NK-92 treated with Interleukin-12 subunit alpha and Interleukin-12 subunit beta, amount 100 ng/mL, for 24 hours (cell line): ENCODE measurements around the gene UBE2E2.

ENCODE experiments used
- DNase-seq: peaks from one replicate; lab custom pipeline; 2025; lab: John Stamatoyannopoulos, UW

UBE2E2 gene

DNA sequence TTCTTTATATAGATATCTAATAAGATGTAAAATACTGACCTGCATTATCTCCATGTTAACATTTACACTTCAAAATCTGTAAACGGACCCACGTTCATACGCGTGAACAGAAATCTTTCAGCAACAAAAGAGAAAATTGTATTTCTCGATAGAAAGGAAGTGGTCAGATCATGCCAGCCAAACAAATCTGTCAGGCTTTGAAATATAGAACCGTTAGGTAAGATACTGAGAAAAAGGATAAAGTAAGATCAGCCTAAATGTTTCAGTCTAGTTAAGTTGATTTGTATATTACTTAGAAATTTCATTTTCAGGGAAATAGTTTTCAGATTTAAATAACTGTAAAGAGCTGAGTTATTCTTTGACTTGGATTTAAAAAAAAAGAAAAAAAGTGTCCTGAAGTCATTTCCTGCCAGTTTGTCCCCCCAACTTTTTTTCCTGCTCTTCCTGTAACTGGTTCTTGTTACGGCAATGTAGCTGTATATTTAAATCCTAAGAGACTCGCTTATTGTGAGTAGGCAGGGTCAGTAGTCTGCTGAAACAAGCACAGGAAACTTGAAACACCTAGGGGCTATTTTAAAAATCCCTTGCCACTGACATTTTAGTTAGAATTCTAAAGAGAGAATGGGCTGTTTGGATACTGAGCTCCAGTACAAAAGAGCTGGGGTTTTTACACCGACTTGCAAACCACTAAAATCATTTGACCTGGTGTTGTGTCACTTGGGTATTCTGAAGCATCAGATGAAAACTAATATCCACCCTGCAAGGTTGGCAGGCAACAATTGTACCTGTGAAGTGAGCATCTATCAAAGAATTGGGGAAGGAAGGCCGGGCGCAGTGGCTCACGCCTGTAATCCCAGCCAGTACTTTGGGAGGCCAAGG, 237.5 kb downstream of the UBE2E2 start:
- no peak for DNase-seq

DNA sequence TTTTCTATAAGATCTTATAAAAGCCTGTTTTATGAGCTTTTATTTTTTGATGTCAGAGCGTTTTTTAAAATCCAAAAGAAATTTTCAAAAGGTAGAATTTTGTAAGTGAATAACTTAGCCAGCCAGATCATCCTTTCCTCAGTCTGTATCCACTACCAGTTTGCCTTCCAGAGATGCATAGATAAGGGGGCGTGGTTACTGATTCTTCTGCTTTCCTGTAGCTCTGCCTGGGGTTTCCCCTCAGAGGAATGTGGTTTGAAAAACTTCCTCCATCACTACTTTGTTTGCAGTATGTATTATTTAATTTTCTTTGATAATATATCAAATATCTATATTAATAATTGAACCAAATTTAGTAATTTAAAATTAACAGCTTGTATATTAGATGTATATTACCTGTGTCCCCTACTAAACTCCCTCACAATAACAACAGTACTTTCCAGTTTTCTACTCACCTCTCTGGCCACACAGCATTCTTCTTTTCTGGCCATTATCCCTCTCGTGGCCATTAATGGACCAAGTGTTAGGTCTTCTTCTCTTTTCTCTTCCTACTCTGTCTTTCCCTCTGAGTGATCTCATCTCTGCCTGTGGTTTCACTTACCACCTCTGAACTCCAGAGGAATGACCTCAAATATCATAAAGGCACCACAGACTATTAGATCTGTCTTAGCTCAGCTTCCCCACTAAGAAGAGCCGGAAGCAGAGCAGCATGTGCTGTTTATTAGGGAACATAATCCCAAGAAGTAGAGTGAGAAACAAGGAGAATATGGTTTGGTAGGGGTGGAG, 239.7 kb downstream of the UBE2E2 start:
- no peak for DNase-seq

DNA sequence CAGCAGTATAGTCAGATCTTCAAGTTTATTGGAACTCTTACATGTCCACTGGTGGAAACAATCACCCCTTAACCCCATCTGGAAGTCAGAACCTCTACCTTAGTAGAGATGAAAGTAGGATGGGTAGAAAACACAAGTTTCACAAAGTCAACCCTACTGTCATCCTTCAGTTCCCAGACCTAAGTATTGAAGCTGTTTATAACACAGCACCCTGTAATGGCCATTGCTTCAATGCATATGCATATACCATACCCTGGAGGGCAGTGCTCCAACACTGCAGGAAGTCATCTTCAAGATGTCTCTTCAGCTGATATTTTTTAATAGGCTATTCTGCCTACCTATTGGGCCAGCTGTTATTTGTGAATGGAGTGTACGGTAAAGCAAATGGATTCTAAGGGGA, 241.3 kb downstream of the UBE2E2 start:
- DNase-seq: no peak

DNA sequence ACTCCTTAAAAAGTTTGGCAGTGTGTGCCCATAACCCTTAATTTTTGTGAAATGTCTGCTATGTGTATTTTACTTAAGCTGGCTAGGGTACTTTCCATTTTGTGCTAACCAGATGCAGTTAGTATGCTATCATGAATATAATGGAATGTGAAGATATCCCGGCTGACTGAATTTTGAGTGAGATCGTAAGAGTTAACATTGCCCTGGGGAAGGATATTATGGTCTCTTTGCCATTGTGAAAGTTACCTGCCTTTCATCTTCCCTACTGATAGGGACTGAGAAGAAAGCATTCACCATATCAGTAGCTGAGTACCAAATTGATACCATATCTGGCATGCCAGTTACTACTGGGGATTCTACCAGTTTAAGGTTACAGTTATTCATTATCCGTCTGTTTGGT, 243.2 kb downstream of the UBE2E2 start:
- no peak for DNase-seq

DNA sequence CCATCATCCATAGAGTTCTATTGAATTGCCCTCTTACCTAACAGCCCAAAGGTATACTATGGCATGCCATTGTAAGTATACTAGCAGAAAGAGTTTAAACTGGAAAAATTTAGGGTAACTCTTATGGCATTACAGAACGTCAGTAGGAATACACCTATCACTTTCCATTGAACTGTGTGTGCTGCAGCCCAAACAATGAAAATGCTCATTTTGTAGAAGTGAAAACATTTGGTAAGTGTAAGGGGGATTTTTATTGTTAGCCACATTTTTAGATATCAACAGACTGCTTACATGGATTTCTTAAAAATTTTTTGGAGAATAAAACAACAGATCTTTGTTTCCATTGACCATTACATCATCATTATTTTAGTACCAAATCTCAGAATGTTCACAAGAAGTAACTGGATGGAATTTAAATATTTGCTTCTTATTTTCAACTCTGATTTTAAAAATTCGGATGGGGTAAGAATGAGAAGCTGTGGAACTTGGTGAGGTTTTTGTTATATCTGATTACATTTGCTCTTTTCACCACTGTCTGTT, 245.9 kb downstream of the UBE2E2 start:
- DNase-seq: no peak

DNA sequence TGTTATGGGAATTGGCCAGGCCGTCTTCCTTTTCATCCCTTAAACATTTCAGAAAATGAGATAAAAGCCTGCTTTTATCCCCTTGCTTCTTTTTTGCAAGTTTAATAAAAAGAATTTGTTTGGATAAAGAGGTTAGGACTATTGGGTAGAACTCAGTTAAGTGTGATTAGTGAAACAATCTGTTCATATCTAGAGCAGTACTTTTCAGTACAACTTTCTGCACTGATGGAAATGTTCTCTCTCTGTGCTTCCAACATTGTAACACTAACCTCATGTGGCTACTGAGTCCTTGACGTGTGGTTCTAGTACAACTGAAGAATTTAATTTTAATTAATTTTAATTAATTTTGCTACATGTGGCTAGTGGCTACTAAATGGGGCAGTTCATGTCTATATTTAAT, 246.9 kb downstream of the UBE2E2 start:
- no peak for DNase-seq

DNA sequence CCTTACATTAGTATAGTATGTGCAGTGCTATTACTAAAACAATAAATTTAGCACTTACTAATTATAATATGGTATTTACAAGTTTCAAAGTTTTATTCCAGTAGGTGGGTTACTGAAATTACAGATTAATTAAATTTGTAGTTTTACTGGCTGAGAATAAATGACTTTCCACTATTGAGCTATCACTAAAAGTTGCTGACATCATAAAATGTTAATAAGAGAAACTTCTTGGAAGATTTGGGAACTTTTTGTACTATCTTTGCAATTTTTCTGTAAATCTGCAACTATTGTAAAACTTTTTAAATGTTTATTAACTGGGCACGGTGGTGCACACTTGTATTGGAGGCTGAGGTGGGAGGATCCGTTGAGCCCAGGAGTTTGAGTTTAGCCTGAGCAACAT, 247.7 kb downstream of the UBE2E2 start:
- no peak for DNase-seq

DNA sequence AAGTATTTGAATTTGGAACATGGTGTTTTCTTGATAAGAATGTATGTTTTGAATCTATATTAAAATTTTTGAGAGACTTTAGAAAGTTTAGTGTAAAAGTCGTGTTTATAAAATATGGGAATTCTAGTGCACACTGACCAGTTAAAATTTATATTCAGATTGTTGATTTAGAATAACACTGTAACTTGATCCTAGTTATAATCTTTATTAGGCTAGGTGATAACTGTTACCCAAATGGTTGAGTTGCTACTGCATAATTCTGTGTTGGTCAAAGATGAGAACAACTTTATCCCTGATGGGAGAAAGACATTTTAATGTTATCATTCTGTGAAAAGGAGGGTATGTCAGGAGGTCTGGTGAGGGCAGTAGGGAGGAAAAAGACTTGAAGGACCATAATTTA, 249.3 kb downstream of the UBE2E2 start:
- DNase-seq: no peak

DNA sequence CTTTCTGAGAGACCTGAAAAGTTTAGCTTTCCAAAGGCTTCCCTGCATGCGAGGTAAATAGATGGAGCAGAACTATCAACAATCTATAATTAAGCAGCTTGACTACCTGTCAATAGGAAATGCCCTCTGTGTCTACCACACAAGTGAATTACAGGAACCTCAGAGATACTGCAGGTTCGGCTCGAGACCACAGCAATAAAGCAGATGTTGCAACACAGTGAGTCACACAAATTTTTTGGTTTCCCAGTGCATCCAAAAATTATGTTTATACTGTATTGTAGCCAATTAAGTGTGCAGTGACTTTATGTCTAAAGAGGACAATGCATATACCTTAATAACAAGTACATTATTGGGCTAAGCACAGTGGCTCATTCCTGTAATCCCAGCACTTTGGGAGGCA, 252.0 kb downstream of the UBE2E2 start:
- DNase-seq: no peak

DNA sequence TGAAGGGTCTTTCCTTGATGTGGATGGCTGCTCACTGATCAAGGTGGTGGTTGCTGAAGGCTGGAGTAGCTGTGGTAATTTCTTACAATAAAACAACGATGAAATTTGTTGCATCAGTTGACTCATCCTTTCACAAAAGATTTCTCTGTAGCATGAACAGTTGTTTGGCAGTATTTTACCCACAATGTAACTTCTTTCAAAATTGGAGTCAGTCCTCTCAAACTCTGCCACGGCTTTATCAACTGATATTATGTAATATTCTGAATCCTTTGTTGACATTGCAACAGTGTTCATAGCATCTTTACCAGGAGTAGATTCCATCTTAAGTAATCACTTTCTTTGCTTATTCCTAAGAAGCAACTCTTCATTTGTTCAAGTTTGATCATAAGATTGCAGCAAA, 252.6 kb downstream of the UBE2E2 start:
- DNase-seq: no peak

DNA sequence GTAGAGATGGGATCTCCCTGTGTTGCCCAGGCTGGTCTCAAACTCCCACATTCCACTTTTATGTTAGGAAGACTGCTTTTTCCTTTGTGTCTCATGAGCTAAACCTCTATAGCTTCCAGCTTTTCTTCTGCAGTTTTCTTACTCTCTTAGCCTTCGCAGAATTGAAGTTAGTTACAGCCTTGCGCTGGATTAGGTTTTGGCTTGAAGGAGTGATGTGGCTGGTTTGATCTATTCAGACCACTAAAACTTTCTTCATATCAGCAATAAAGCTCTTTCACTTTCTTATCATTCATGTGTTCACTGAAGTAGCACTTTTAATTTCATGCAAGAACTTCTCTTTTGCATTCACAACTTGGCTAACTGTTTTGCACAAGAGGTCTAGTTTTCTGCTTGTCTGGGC, 254.6 kb downstream of the UBE2E2 start:
- no peak for DNase-seq

DNA sequence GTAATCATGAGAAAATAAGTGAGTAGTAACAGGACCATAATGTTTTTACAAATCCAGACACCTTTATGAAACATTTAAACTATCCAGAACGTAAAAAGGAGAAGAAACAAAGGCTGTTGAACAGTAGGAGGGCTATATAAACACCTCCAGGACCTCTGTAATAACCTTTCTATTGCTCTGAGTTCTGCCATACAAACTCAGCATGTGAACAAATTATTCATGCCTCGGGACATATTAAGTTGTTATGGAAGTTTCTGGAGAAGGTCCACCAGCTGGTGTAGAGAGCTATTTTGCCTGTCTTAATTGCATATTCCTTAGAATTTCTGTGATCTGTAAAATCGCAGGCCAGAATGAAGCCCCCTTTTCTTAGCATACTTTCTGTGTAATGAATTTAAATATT, 256.3 kb downstream of the UBE2E2 start:
- no peak for DNase-seq

DNA sequence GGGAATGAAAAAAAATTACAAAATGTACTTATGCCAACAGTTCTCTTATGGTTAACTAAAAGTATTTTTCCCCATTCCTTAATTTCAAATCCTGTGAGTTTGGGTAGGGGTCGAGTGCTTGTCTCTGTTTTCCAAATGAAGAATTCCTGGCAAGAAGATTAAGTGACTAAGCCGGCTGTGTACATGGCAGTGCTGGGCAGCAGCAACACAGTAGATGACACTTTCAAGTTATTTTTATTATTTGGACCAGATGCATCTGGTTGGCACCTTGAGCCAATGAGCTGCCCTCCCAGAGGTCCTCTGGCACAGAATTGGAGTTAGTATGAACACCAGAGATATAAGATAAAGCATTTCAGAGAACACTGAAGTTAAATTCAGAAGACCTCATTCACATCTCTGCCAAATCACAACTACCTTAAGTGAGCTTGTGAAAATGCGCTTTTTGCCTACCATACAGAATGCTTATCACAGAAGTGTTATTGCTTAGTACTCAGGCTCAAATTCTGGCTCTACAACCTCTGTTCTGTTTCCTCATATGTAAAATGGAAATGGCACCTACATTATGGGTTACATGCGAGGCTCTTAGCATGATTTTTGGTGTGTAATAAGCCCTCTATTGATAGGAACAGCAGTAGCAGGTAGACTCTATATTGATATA, 256.9 kb downstream of the UBE2E2 start:
- no peak for DNase-seq

DNA sequence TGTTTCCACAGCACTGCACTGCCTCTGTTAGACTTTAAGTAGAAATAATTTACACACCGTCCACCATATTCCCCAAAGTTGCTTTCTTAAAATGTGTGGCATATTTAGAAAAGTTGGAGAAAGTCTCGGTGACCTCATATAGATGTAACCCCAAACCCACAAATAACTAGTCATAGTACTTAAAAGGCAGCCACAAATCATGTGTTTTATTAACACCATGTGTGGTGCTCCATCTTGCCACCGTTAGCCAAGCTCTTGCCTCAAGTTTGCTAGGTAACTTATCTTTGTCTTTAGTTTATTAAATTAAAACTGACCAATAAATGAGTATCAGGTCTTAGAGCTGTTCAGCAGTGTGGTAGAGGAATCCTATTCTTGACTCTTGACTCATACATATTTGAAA, 257.9 kb downstream of the UBE2E2 start:
- no peak for DNase-seq

DNA sequence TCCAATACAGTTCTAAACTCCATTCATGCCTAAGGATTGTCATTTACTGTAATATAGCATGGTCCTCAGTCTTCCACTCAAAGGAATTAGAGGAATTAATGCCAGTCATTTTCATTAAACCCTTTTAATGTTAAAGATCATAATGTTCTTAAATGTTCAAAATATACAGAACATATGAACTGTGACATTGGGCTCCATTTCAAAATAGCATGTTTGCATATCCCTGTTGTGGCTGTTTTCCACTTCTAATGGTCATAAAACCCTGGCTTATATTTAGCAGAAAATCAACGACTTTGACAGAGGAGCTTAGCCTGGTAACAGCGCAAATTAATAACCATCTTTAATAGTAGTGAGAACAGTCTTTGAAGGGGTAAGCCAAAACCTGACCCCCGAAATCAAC, 260.7 kb downstream of the UBE2E2 start:
- DNase-seq: no peak

DNA sequence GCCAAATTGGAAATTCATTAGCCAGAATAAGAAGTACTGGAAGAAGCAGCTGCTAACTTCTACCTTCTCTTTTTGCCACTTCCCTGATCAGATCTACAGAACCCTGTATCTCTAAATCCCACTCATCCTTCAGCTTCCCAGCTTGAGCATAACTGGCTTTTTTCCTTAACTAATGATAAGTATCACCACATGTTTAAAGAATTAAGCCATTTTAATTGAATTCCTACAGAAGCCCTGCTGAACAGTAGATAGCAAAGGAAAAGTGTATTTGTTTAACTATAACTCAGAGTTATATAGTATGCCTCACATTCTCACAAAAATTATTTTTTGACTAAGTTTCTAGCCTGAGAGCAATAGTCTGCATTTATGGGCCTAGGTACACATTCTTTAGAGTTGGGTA, 262.4 kb downstream of the UBE2E2 start:
- no peak for DNase-seq

DNA sequence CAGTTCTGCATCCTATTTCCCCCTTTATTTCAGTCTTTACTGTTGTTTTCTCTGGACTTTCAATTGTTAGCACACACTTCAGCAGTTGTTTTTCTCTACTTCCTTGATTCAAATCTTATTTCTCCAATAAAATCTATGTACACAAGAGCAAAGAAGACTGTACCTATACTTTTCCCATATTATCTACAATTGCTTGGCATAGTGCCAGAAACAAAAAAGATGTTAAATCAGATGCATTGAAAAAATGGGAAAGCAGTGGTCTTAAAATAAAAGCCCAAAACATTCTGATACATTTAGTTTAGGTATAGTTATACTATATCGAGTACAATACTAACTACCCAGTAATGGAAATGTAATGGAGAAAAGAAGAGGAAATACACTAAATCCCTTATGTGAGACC, 265.1 kb downstream of the UBE2E2 start:
- no peak for DNase-seq

DNA sequence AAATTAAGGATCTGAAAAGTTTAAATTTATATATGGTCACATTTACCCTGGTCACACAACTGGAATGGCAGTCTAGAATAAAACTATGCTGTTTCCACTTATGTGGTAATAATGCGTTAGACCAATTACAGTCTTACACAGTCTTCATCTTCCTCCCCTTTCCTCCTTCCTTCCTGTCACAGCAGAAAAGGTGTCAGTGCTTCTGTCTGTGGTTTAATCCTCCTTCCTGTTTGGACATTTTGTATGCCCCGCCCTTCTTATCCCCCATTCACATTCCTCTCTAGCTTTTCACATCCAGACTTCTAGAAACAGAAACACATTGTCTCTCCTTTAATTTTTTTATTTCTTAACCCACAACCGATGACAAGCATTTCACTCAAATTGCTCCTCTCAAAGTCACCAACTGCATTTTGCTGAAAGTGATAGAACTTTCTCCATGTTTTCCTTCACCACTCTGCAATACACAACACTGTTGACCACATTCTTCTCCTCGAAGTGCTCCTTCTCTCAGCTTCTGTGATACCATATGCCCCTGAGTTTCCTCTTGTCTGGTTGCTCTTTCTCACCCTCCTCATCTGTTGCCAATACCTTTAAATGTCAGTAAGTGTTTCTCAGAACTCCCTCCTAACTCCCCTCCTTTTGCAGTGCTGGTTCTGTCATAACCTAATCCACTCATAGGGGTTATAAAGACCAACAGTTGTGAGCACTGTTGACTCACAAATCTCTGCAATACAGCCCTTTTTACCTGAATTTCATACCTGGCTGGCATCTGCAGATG, 271.6 kb downstream of the UBE2E2 start:
- DNase-seq: no peak

DNA sequence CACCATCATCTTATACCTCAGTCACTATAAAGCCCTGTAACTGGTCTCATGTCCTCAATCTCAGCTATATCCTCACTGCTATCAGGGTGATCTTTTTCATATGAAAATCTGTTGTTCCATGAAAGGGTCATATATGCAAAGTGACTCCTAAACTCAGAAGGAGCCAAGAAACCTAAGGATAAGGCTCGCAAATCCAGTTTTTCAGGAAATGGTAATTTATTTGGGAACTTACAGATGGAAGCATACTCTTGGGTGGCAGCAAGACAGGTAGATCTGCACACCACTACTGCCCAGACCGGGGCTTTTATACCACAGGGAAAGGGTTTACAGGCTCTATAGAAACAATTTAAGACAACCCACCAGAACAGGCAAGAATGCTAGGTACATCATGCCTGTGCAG, 272.3 kb downstream of the UBE2E2 start:
- no peak for DNase-seq

DNA sequence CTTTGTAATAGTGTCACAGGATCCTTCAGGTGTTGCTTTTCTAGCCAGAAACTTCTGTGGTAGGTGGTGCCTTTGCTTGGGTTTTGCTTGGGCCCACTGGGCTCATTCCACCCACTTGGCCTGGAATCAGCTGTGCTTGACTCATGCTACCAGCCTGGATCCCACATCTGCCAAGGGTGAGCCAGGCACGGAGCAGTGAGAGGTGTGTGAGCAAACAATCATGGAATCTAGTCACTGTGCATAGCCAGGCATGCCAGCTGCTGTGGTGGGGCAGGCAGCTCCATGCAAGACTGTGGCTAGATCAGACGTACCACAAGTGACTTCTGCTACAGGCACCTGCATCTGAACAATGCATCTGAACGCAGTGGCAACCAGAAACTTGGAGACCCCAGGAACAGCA, 275.9 kb downstream of the UBE2E2 start:
- no peak for DNase-seq

DNA sequence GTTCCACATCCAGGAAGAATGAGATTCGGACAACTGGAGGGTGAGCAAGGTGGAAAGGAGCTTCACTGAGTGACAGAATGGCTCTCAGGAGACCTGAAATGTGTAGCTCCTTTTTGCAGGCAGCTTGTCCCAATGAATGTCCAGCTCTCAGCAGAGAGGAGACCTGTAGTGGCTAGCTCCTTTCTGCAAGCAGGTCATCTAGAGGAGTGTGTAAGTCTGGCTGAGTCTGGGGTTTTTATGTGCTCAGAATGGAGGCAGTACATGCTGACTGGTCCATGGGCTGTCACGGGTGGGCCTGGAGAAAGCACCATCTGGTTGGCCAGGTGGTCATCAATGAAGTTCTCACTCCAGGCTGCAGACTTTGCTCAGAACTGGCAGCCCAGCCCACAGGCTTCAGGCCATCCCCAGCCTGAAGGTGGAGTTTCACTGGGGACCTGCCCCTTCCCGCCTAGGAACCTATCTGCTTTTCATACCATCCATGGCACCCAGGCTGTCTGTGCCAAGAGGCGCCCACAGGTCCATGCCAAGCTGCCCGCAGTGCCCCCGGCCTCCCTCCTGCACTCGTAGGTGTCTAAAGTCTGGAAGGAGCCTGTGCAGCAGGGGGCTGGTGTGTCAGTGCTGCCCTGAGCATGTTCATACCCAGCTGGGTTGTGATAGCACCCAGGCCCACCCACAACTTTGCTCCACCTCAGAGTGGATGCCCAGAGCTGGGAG, 276.6 kb downstream of the UBE2E2 start:
- no peak for DNase-seq
